Ishikawa (cell line): Measurements from ENCODE around the gene LRRC15.

Experiments
- EGR1 ChIP-seq: IDR thresholded peaks from 2 replicates; pipeline ENCODE4 v1.6.1; 2012
- TF ChIP-seq, protein P1 (sequence below): IDR thresholded peaks from 2 replicates; pipeline ENCODE4 v1.6.1; 2012

DNA sequence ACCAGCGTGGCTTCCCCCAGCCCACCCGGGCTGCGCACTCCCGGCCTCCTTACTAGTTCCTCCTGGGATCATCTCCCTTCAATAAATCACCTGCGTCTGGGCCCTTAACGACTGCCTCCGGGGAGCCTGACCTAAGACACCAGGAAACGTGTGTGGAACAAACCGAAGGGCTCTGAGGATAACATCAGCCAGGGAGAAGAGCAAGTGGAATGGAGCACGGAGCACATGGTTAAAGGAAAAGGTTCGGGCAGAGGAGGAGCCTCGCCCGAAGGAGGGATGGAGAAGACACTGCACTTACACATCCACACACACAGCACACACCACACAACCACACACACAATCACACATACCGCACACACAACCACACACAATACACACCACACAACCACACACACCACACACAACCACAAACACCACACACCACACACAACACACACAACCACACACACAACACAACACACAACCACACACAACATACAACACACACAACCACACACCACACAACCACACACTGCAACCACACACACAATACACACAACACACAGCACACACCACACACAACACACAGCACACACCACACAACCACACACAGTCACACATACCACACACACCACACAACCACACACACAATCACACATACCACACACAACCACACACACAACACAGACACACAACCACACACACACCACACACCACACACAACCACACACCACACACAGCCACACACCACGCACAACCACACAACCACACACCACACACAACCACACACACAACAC is 43.2 kb downstream of the LRRC15 start:
- TF ChIP-seq, protein P1, sequence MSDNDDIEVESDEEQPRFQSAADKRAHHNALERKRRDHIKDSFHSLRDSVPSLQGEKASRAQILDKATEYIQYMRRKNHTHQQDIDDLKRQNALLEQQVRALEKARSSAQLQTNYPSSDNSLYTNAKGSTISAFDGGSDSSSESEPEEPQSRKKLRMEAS: no peak
- TF ChIP-seq EGR1: no peak
